WTC11 (cell line): ENCODE measurements around the gene LGMN. TPM values are rescaled to one million over a fixed set of nuclear protein-coding genes. Genes with fewer than 3 reads are reported as not detected.

Experiments
- ATAC-seq: fragments of 200-7000 bp; cut with Tn5 transposase; 2 replicates; pipeline ENCODE4 v1.10.0; 2021; ENCODE audit warnings: mild to moderate bottlenecking, moderate library complexity
- CTCF ChIA-PET: fragments of 300-600 bp; sonication (Branson Sonifier 250); formaldehyde crosslinking; loops from one replicate; lab custom pipeline; 2021; ENCODE audit warnings: antibody characterized with exemption; lab: Charles Lee
- POLR2A ChIA-PET: fragments of 350-600 bp; sonication (Branson Sonifier 250); formaldehyde crosslinking; loops from one replicate; lab custom pipeline; 2021; ENCODE audit warnings: antibody characterized with exemption; lab: Charles Lee
- DNase-seq: peaks from one replicate; pipeline ENCODE4 v3.0.0; 2021; ENCODE audit warnings: low spot score
- H3K27ac Mint-ChIP-seq: 2 replicates; pipeline ENCODE4 v1.8.0; 2021; ENCODE audit warnings: mixed read lengths
- H3K27me3 Mint-ChIP-seq: 2 replicates; pipeline ENCODE4 v1.8.0; 2021; ENCODE audit warnings: low read depth, mild to moderate bottlenecking, moderate library complexity, mixed read lengths
- H3K36me3 Mint-ChIP-seq: 2 replicates; pipeline ENCODE4 v1.8.0; 2021; ENCODE audit warnings: mixed read lengths
- H3K4me1 Mint-ChIP-seq: 2 replicates; pipeline ENCODE4 v1.8.0; 2022; ENCODE audit warnings: mixed read lengths
- H3K4me3 Mint-ChIP-seq: 2 replicates; pipeline ENCODE4 v1.8.0; 2021; ENCODE audit warnings: mild to moderate bottlenecking, moderate library complexity, mixed read lengths
- H3K9me3 Mint-ChIP-seq: 2 replicates; pipeline ENCODE4 v1.8.0; 2021; ENCODE audit warnings: mixed read lengths
- ARID4B ChIP-seq: sonication (generic); formaldehyde crosslinking; IDR thresholded peaks from 2 replicates; pipeline ENCODE4 v1.8.0; 2023; ENCODE audit warnings: missing genetic modification reagents, mild to moderate bottlenecking, borderline replicate concordance
- CDX4 ChIP-seq: fragments of 250-450 bp; sonication (Bioruptor Pico); IDR thresholded peaks from 2 replicates; pipeline ENCODE4 v1.9.0; 2021; ENCODE audit warnings: moderate library complexity, mild to moderate bottlenecking, inconsistent platforms, borderline replicate concordance
- CREB1 ChIP-seq: sonication (generic); formaldehyde crosslinking; IDR thresholded peaks from 2 replicates; pipeline ENCODE4 v1.8.0; 2023; ENCODE audit warnings: mild to moderate bottlenecking, missing genetic modification reagents
- E2F5 ChIP-seq: sonication (generic); formaldehyde crosslinking; IDR thresholded peaks from 2 replicates; pipeline ENCODE4 v1.8.1; 2022; ENCODE audit warnings: mild to moderate bottlenecking, moderate library complexity, missing genetic modification reagents
- EMX1 ChIP-seq: fragments of 250-450 bp; sonication (Bioruptor Pico); IDR thresholded peaks from 2 replicates; pipeline ENCODE4 v1.8.0; 2021; ENCODE audit warnings: mild to moderate bottlenecking
- GRHL2 ChIP-seq: fragments of 250-450 bp; sonication (Bioruptor Pico); IDR thresholded peaks from 2 replicates; pipeline ENCODE4 v1.8.0; 2022; ENCODE audit warnings: mild to moderate bottlenecking, moderate library complexity; ENCODE audit not compliant: insufficient replicate concordance, severe bottlenecking
- IRF1 ChIP-seq: sonication (generic); formaldehyde crosslinking; IDR thresholded peaks from 2 replicates; pipeline ENCODE4 v1.8.0; 2023; ENCODE audit warnings: missing genetic modification reagents
- JAZF1 ChIP-seq: fragments of 250-450 bp; sonication (Bioruptor Pico); IDR thresholded peaks from 2 replicates; pipeline ENCODE4 v1.9.0; 2021; ENCODE audit warnings: moderate library complexity, mild to moderate bottlenecking, inconsistent platforms
- MLX ChIP-seq: sonication (generic); formaldehyde crosslinking; IDR thresholded peaks from 2 replicates; pipeline ENCODE4 v1.8.1; 2023; ENCODE audit warnings: mild to moderate bottlenecking, missing genetic modification reagents, moderate library complexity
- NR1H2 ChIP-seq: sonication (generic); formaldehyde crosslinking; IDR thresholded peaks from 2 replicates; pipeline ENCODE4 v1.9.0; 2021; ENCODE audit warnings: mild to moderate bottlenecking, moderate library complexity, missing genetic modification reagents
- SMAD3 ChIP-seq: sonication (generic); formaldehyde crosslinking; IDR thresholded peaks from 2 replicates; pipeline ENCODE4 v1.8.0; 2022; ENCODE audit warnings: missing genetic modification reagents, mild to moderate bottlenecking, borderline replicate concordance
- SP1 ChIP-seq: sonication (generic); formaldehyde crosslinking; conservative IDR thresholded peaks from 2 replicates; pipeline ENCODE4 v1.8.1; 2022; ENCODE audit warnings: missing genetic modification reagents
- ZMAT4 ChIP-seq: fragments of 250-450 bp; sonication (Bioruptor Pico); IDR thresholded peaks from 2 replicates; pipeline ENCODE4 v1.9.0; 2021; ENCODE audit warnings: mild to moderate bottlenecking
- ZNF121 ChIP-seq: sonication (generic); formaldehyde crosslinking; IDR thresholded peaks from 2 replicates; pipeline ENCODE4 v1.8.0; 2023; ENCODE audit warnings: missing genetic modification reagents
- ZNF138 ChIP-seq: sonication (generic); formaldehyde crosslinking; conservative IDR thresholded peaks from 2 replicates; pipeline ENCODE4 v1.8.1; 2022; ENCODE audit warnings: mild to moderate bottlenecking, moderate library complexity, missing genetic modification reagents
- ZNF219 ChIP-seq: sonication (generic); formaldehyde crosslinking; IDR thresholded peaks from 2 replicates; pipeline ENCODE4 v1.8.0; 2023; ENCODE audit warnings: missing genetic modification reagents, mild to moderate bottlenecking, borderline replicate concordance
- ZNF281 ChIP-seq: sonication (generic); formaldehyde crosslinking; IDR thresholded peaks from 2 replicates; pipeline ENCODE4 v1.8.0; 2023; ENCODE audit warnings: mild to moderate bottlenecking, missing genetic modification reagents
- ZNF317 ChIP-seq: sonication (generic); formaldehyde crosslinking; IDR thresholded peaks from 2 replicates; pipeline ENCODE4 v1.8.1; 2023; ENCODE audit warnings: low read depth, mild to moderate bottlenecking, moderate library complexity, missing genetic modification reagents, borderline replicate concordance
- ZNF671 ChIP-seq: fragments of 250-450 bp; sonication (Bioruptor Pico); IDR thresholded peaks from 2 replicates; pipeline ENCODE4 v1.8.0; 2021; ENCODE audit warnings: mild to moderate bottlenecking
- total RNA-seq: library from RNA; stranded (reverse); gene quantifications from 3 replicates; pipeline ENCODE4 v1.2.3, GENCODE V29; 2021

Gene LGMN
- total RNA-seq, 1 experiment from 2014 or later = 55.7 TPM

- Mint-ChIP-seq H3K36me3 (no peaks in the 10 kb centered on the region), H3K9me3 (peaks cover 23% of the 10 kb centered on the region), H3K27ac (no peak overlapping the region), H3K4me1 (no peaks in the 10 kb centered on the region), H3K27me3 (peaks cover 19% of the 10 kb centered on the region), H3K4me3 (no peak overlapping the region)
- ATAC-seq (no peak), DNase-seq (no peak)
- POLR2A ChIA-PET = interaction anchor here (1.0 kb wide), 1 partner anchor 9 kb away, joined by 3 read pairs; no protein-coding TSS in a partner anchor
- CTCF ChIA-PET = no interaction called here
- TF ChIP-seq ZMAT4 (CRISPR knock-in tag) (no peak), GRHL2 (no peak), ZNF121 (CRISPR knock-in tag) (no peak), ZNF219 (CRISPR knock-in tag) (no peak), NR1H2 (CRISPR knock-in tag) (no peak), IRF1 (CRISPR knock-in tag) (no peak), ZNF671 (CRISPR knock-in tag) (no peak), EMX1 (CRISPR knock-in tag) (no peak), ZNF281 (CRISPR knock-in tag) (no peak)
These were observed 8.0 kb upstream of the LGMN start for GRCh38 chr14:92756446-92756845.

GRCh38 chr14:92755495-92755894 is 7.1 kb upstream of the LGMN start:
- H3K4me1 Mint-ChIP-seq = no peaks in the 10 kb centered on the region
- ATAC-seq (no peak), DNase-seq (no peak)
- POLR2A ChIA-PET = no interaction called here
- H3K9me3 Mint-ChIP-seq = peaks cover 20% of the 10 kb centered on the region
- H3K27me3 Mint-ChIP-seq = peaks cover 17% of the 10 kb centered on the region
- no peak overlapping the region for H3K4me3 Mint-ChIP-seq
- no peaks in the 10 kb centered on the region for H3K36me3 Mint-ChIP-seq
- no peak for TF ChIP-seq ZMAT4 (CRISPR knock-in tag)
- TF ChIP-seq SP1 = no peak
- no peak for TF ChIP-seq SMAD3 (CRISPR knock-in tag)
- no peak for TF ChIP-seq ZNF317 (CRISPR knock-in tag)
- CTCF ChIA-PET = interaction anchor here (0.5 kb wide), 1 partner anchor 26 kb away, joined by 9 read pairs; no protein-coding TSS in a partner anchor
- H3K27ac Mint-ChIP-seq = no peak overlapping the region

GRCh38 chr14:92754966-92755365 is 6.5 kb upstream of the LGMN start:
- peaks cover 20% of the 10 kb centered on the region for H3K9me3 Mint-ChIP-seq
- ChIA-PET POLR2A (no interaction called here), CTCF (no interaction called here)
- no peak for DNase-seq
- no peaks in the 10 kb centered on the region for H3K4me1 Mint-ChIP-seq
- H3K36me3 Mint-ChIP-seq = no peaks in the 10 kb centered on the region
- ATAC-seq = no peak
- peaks cover 22% of the 10 kb centered on the region for H3K27me3 Mint-ChIP-seq
- H3K27ac Mint-ChIP-seq = no peak overlapping the region
- no peak overlapping the region for H3K4me3 Mint-ChIP-seq
- TF ChIP-seq E2F5 (CRISPR knock-in tag) = no peak
- TF ChIP-seq CREB1 (CRISPR knock-in tag) = no peak
- no peak for TF ChIP-seq ZNF138 (CRISPR knock-in tag)
- TF ChIP-seq ARID4B (CRISPR knock-in tag) = no peak
- TF ChIP-seq MLX (CRISPR knock-in tag) = no peak
- TF ChIP-seq CDX4 (CRISPR knock-in tag) = no peak
- no peak for TF ChIP-seq JAZF1 (CRISPR knock-in tag)
- TF ChIP-seq NR1H2 (CRISPR knock-in tag) = no peak
- no peak for TF ChIP-seq IRF1 (CRISPR knock-in tag)
- no peak for TF ChIP-seq GRHL2
